PC-9 (cell line): Measurements from ENCODE around the gene FBXO5. TPM values are rescaled to one million over a fixed set of nuclear protein-coding genes. Genes with fewer than 3 reads are reported as not detected.
"Not testable (repeated sequence)": the region's sequence is repeated elsewhere in the genome, so short reads cannot be mapped to it uniquely, and the experiment has no call there.

Experiments used
- BruUV-seq: library from RNA; stranded (reverse); fragments of 400-500 nt; replicated peaks from 2 replicates; lab custom pipeline; 2021; lab: Mats Ljungman, UMichigan
- CTCF ChIA-PET: fragments of 300-600 bp; sonication (Branson Sonifier 250); formaldehyde crosslinking; loops from one replicate; lab custom pipeline; 2022; ENCODE audit warnings: antibody characterized with exemption; lab: Charles Lee
- POLR2A ChIA-PET: fragments of 300-600 bp; sonication (Branson Sonifier 250); formaldehyde crosslinking; loops from one replicate; lab custom pipeline; 2022; ENCODE audit warnings: antibody characterized with exemption; ENCODE audit not compliant: unreplicated experiment; lab: Charles Lee
- DNase-seq, 2 experiments: peaks; one replicate each; pipeline versions ENCODE4 v3.0.0 to v3.0.0-alpha.2; 2015 to 2022; ENCODE audit warnings: mixed read lengths in 1 of 2
- H2AFZ ChIP-seq: fragments of 200-600 bp; sonication (generic); 2 replicates; pipeline ENCODE4 v1.8.1; 2017; ENCODE audit warnings: antibody characterized with exemption
- H3F3A ChIP-seq: fragments of 200-600 bp; sonication (generic); 2 replicates; pipeline ENCODE4 v1.8.1; 2017; ENCODE audit warnings: antibody characterized with exemption, mild to moderate bottlenecking, low read depth; ENCODE audit not compliant: insufficient read depth
- H3K27ac ChIP-seq: fragments of 200-600 bp; sonication (generic); 2 replicates; pipeline ENCODE4 v1.6.1; 2016; ENCODE audit warnings: mixed run types
- H3K27me3 ChIP-seq: fragments of 200-600 bp; sonication (generic); 2 replicates; pipeline ENCODE4 v1.6.1; 2016; ENCODE audit warnings: low read depth, mixed run types; ENCODE audit not compliant: insufficient read depth
- H3K36me3 ChIP-seq: fragments of 200-600 bp; sonication (generic); 2 replicates; pipeline ENCODE4 v1.6.1; 2016; ENCODE audit warnings: low read depth, mixed run types
- H3K4me1 ChIP-seq: fragments of 200-600 bp; sonication (generic); replicated peaks from 2 replicates; pipeline ENCODE4 v1.6.1; 2016; ENCODE audit warnings: mixed run types; ENCODE audit not compliant: insufficient read depth
- H3K4me2 ChIP-seq: fragments of 200-600 bp; sonication (generic); 2 replicates; pipeline ENCODE4 v1.6.1; 2017; ENCODE audit warnings: mixed run types
- H3K4me3 ChIP-seq: fragments of 200-600 bp; sonication (generic); 2 replicates; pipeline ENCODE4 v1.6.1; 2016; ENCODE audit warnings: mixed run types
- H3K79me2 ChIP-seq: fragments of 200-600 bp; sonication (generic); 2 replicates; pipeline ENCODE4 v1.6.1; 2017; ENCODE audit warnings: low read depth, mixed run types
- H3K9me2 ChIP-seq: fragments of 200-600 bp; sonication (generic); 2 replicates; pipeline ENCODE4 v1.8.1; 2017; ENCODE audit warnings: mild to moderate bottlenecking; ENCODE audit not compliant: insufficient read depth
- H3K9me3 ChIP-seq: fragments of 200-600 bp; sonication (generic); 2 replicates; pipeline ENCODE4 v1.8.1; 2016; ENCODE audit warnings: low read depth; ENCODE audit not compliant: insufficient read depth
- H4K20me1 ChIP-seq: fragments of 200-600 bp; sonication (generic); 2 replicates; pipeline ENCODE4 v1.8.1; 2017; ENCODE audit not compliant: insufficient read depth
- CTCF ChIP-seq: fragments of 200-600 bp; sonication (generic); conservative IDR thresholded peaks from 2 replicates; pipeline ENCODE4 v1.6.1; 2017; ENCODE audit warnings: mixed run types, antibody characterized with exemption, mild to moderate bottlenecking, moderate library complexity
- EZH2 ChIP-seq: fragments of 200-600 bp; sonication (generic); IDR thresholded peaks from 2 replicates; pipeline ENCODE4 v1.8.0; 2017; ENCODE audit warnings: antibody characterized with exemption, low read depth
- intact Hi-C: fragments of 100-400 bp; cut with micrococcal nuclease; formaldehyde crosslinking; loops from one replicate; pipeline ENCODE4 v1.10.0; 2022; ENCODE audit not compliant: unreplicated experiment
- total RNA-seq: library from RNA; stranded (reverse); gene quantifications from 2 replicates; pipeline ENCODE4 v1.2.3, GENCODE V29; 2021

The FBXO5 gene
- total RNA-seq, 1 experiment from 2014 or later: 20.6 TPM

DNA sequence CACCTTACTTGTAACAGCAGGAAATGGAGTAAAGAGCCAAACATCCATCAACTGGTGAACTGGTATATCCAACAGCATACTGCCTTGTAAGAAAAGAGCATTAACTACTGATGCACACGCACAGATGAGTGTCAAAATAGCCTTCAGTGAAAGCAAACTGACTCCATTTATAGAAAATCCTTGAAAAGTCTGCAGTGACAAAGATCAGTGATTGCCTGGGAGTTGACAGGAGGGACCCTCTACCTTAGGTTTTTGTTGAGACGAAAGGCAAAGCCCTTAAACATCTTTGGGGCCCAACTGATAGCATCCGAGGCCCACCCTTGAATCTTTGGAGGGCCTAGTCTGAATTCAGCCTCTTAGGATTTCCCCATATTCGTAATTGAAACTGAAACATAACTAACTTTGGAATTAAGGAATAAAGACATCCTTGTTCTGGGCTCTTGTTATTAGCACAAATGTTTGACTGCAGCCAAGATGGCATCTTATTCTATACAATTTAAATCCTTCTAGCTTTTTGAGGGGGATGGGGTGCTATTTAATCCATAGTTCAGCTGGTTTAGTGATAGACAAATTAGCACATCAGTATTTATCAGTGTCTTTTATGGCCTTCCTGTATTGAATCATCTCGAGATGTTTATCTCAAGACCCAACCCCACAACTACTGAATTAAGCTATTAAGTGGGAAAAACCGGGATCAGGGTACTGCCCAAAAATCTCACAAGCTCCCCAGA lies 13.0 kb downstream of the FBXO5 start:
- ChIA-PET CTCF (interaction anchor here (1.1 kb wide), 1 partner anchor 22 kb away, joined by 6 read pairs; no protein-coding TSS in a partner anchor), POLR2A (no interaction called here)
- intact Hi-C loops: no loop called here
- Histone ChIP-seq H3K9me3 (no peaks in the 10 kb centered on the region; the same call in 1 of the 2 replicates), H3K4me1 (no peaks in the 10 kb centered on the region), H3K9me2 (no peaks in the 10 kb centered on the region), H3K27ac (no peak overlapping the region), H3K27me3 (no peaks in the 10 kb centered on the region), H3K4me2 (no peak overlapping the region), H3K36me3 (peaks cover 43% of the 10 kb centered on the region), H4K20me1 (no peaks in the 10 kb centered on the region), H3K4me3 (no peak overlapping the region), H3F3A (peaks cover 28% of the 10 kb centered on the region), H2AFZ (no peak overlapping the region), H3K79me2 (peaks cover 20% of the 10 kb centered on the region)
- BruUV-seq: no TSS peak
- DNase-seq: no peak
- TF ChIP-seq EZH2 (no peak), CTCF (no peak)

DNA sequence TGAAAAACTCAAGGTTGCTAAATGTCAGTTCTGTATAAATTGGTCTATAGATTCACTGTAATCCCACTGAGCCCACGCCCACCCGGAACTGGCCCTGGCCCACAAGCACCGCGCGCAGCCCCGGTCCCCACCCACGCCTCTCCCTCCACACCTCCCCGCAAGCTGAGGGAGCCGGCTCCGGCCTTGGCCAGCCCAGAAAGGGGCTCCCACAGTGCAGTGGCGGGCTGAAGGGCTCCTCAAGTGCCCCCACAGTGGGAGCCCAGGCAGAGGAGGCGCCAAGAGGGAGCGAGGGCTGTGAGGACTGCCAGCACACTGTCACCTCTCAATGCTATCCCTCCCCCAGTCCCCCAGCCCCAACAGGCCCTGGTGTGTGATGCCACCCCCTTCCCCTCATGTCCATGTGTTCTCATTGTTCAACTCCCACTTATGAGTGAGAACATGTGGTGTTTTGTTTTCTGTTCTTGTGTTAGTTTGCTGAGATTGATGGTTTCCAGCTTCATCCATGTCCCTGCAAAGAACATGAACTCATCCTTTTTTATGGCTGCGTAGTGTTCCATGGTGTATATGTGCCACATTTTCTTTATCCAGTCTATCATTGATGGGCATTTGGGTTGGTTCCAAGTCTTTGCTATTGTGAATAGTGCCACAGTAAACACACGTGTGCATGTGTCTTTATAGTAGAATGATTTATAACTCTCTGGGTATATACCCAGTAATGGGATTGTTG lies 16.5 kb downstream of the FBXO5 start:
- H3K27ac ChIP-seq, BruUV-seq, H3K9me3 ChIP-seq, H3K79me2 ChIP-seq, H3K9me2 ChIP-seq, POLR2A ChIA-PET, H3K4me2 ChIP-seq, DNase-seq, H3K4me1 ChIP-seq, H3K4me3 ChIP-seq, CTCF ChIA-PET, H3K27me3 ChIP-seq, intact Hi-C loops, H2AFZ ChIP-seq, H4K20me1 ChIP-seq: not testable (repeated sequence)
- Histone ChIP-seq H3K36me3 (0 out of 2 replicates have a peak, but pooled peaks cover 11% of the 10 kb centered on the region), H3F3A (peaks cover 17% of the 10 kb centered on the region; the same call in 1 of the 2 replicates)

GRCh38 chr6:152959333-152959732 lies 23.5 kb downstream of the FBXO5 start:
- TF ChIP-seq CTCF: no peak
- no peak for TF ChIP-seq EZH2
- Histone ChIP-seq H3K79me2 (no peaks in the 10 kb centered on the region), H3F3A (no peaks in the 10 kb centered on the region), H3K4me1 (no peaks in the 10 kb centered on the region), H2AFZ (no peak overlapping the region), H3K36me3 (no peaks in the 10 kb centered on the region), H4K20me1 (no peaks in the 10 kb centered on the region), H3K27ac (no peak overlapping the region), H3K4me2 (no peak overlapping the region), H3K4me3 (no peak overlapping the region), H3K27me3 (no peaks in the 10 kb centered on the region), H3K9me2 (no peaks in the 10 kb centered on the region), H3K9me3 (no peaks in the 10 kb centered on the region)
- intact Hi-C loops: no loop called here
- BruUV-seq: no TSS peak
- CTCF ChIA-PET: no interaction called here
- POLR2A ChIA-PET: no interaction called here
- DNase-seq: no peak
